Left renal cortex interstitium (tissue), 4 donors: ENCODE results near the gene CADM1. TPM values are rescaled to one million over a fixed set of nuclear protein-coding genes. Genes with fewer than 3 reads are reported as not detected.

Source experiments
- DNase-seq, 4 donors: peaks; one replicate each; pipeline ENCODE4 v3.0.0-alpha.2; 2013; ENCODE audit warnings: low read depth in 4 of 4, low spot score in 2 of 4, missing footprints in 1 of 4
- polyA plus RNA-seq, 4 donors: library from polyadenylated mRNA; unstranded; fragments of 120-200 nt; gene quantifications; one replicate each; pipeline ENCODE4 v1.2.1, GENCODE V29; 2013; ENCODE audit not compliant: insufficient read length in 4 of 4

CADM1 gene
- polyA plus RNA-seq, 4 donors: 120 to 140 (median 132) TPM

DNA sequence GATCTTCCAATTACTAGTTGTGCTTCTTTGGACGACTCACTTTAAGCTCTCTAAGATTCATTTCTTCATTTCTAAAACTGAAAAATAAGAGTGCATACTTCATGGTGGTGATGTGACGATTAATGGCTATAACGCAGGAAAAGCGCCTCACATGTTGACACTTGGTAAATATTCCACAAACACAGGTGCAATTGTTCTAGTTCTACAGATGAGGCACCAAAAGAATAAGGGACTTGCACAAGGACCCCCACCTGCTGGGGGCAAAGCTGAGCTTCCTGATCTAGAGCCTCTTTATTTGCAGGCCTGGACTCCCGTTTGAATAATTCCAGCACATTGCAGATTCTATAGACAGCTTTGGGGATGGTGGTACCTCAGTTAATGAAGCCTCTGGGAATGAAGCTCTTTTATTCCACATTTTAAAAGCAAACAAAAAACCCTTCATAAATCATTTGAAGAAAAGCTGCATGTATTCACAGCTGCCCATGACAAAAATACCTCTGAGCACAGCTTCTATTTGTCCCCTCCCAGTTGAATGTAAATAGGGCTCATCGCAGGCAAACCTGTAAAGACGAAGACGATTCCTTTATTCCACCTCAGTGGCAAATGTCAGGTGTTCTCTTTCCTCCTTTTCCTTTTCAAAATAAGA lies 14.9 kb upstream of the CADM1 start:
- no peak for DNase-seq

GRCh38 chr11:115515647-115516395 lies 11.6 kb upstream of the CADM1 start:
- no peak for DNase-seq

DNA sequence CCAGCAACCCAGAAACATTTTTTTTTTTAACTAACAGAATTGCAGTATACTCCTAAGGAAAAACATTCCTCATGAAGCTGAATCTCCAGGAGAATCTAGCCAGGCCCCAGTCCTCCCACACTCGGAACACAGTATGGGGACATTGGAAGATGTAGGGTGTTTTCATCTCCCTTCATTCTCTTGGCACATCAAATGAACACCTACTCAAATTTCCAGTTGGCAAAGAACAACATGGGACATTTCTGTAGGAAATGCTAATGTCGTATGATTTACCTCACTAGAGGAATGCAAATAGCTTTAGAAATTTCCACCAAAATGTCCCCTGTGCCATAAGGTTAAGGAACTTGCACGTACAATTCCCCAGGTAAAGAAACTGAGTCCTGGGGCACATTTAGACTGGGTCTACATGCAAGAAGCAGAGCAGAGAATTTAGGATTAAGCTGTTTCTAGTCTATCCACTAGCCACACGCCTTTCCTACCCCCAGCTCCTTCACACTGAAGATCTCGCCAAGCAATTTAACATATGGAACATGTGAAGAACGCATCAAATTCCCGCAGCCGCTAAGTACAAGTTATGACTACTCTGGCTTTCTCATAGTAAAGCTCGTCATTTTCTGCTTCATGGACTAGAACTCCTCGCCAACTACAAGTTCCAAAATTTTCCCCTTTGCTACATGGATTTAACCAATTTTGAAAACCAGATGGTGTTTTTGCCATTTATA lies 2.9 kb upstream of the CADM1 start:
- no peak for DNase-seq

- DNase-seq: peak in 1 of 4 donors; percentile 27
These were observed 960 bp upstream of the CADM1 start for GRCh38 chr11:115505175-115505574.

- peak in 1 of 4 donors; percentile 31 for DNase-seq
These were observed 334 bp downstream of the CADM1 start for GRCh38 chr11:115503886-115504275.

DNA sequence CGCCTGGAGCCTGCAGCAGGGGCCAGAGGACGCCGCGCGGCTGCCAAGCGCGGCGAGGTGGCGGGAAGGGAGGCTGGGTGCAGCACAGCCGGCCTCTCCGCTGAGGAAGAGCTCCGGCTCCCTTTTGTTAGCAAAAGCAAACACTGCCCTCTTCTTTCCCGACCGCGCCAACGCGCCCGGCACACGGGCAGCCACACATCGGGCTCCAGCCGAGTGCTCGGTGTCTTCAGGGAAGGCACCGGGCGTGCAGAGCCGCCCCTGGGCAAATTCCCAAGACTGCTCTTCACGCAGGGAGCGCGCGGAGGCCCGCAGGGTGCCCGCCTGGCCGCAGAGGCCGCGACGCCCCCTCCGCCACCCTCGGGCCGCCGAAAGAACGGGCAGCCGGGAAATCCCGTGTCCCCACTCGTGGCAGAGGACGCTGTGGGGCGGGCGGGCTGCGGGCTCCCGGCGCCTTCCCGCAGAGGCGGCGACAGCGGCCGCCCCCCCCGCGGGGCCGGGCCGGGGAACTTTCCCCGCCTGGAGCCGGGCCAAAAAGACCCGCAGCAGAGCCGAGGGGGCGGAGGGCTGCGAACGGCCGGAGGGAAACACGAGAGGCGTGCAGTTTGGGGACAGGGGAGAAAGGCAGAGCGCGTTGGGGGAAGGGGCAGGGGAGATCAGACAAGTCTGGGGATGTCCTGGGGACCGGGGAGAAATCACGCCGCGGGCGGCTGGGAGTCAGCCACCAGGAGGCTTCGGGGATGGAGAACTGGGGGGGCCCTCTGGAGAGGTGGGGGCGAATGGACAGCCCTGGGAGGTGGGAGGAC lies 931 bp downstream of the CADM1 start:
- DNase-seq: peak in 2 of 4 donors; percentile 41 to 62

- DNase-seq: no peak
These were observed 1.6 kb downstream of the CADM1 start for GRCh38 chr11:115502636-115503082.

- peak in 3 of 4 donors; percentile 42 to 48 (median 46) for DNase-seq
These were observed 2.2 kb downstream of the CADM1 start for GRCh38 chr11:115501893-115502589.

- DNase-seq: peak in 1 of 4 donors; percentile 58
These were observed 2.7 kb downstream of the CADM1 start for GRCh38 chr11:115501502-115501892.

DNA sequence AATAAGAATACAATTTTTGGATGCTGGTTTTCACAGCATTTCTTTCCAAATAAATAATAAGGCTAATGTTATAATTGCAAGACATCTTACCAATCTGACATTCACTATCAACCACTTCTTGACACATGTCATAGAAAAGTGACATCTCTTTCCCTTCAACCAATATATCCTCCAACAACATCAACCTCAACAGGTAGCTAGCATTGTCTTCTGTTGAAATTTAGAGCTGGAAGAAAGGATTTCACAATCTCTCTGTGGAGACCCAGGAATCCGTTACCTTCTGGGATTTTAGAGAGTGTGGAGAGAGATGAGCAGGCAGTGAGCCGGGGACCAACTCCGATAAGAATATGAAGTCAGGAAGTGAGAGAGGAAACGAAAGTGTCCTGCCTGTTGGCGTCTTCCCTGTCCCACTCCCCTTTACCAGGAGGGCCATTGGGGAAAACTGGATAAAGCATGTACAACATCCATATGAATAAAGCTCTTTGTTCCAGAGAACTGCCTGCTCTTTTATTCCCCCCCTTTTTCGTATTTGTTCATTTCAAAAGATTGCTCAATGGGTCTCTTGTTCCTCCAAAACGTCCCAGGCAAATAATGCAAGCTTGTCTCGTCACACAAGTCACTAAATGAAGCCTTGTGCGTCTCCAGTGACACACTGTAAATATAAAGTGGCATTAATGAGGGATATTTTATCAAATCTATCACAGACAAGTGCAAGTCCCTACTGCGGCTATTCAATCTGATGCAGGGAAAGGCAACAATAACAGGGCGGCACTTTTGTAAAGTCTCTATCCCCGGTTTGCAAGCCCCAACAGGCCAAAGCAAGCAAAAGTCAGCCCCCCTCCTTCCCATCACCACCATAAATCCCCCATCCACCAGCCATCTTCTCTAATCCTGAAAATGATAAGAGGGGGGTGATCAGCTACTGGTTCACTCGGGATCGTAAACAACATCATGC lies 3.4 kb downstream of the CADM1 start:
- DNase-seq: no peak

DNA sequence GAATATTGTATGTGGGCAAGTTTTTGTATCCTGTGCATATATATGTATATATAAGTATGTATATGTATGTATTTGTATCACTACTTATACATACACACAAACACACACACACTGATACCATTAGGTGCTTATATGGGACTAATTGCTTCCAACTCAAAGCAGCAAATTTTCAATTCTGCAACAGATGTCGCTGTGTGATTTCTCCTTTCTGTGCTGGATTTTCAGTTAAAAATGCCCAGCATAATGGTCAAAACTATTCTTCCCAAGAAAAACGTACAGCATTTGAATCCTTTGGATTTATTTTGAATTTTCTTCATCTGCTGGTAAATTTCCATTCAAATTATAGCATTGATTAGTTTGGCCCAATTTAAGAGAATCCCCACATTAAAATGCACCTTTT lies 4.3 kb downstream of the CADM1 start:
- DNase-seq: no peak

DNA sequence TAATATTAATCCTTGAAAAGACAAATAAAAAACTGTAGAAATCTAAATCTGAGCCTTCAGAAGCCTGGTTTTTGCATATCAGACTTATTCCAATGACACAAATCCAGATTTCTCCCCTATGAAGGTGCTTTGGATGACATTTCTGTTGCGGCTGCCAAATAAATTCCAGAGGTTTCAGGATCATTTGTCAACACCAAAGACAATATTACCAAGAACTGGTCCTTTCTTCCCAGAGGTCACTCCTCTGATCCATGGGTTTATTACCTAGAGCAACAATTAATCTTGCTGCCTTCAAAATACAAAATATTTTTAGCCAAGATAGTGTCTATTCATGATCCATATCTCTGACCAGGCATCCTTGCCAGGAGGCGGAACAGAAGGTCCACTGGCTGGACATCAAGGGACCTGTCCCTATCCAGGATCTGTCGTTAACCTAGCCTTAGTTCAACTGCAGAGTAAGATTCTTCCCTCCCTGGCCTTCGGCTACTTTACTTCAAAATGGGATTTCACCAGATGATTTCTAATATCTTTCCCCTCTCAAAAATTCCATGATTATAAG lies 4.9 kb downstream of the CADM1 start:
- DNase-seq: no peak

DNA sequence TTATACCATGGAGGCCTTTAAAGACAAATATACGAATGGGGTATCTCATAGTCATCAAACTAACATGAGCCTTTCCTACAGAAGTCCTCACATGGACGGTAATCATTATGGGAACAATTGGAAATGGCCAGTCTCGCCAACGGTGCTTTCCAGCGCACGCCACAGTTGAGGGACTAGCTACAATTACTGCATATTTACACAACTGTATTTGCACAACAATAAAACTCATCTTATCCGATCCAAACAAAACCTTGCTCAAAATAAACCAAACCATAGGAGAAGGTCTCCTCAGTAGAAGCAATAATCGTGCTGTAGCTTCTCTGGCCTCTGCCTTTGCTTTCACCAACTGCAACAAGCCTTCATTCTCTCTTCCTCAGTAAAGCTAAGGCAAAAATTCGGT lies 5.9 kb downstream of the CADM1 start:
- DNase-seq: no peak

GRCh38 chr11:115497303-115497702 lies 6.9 kb downstream of the CADM1 start:
- DNase-seq: no peak

DNA sequence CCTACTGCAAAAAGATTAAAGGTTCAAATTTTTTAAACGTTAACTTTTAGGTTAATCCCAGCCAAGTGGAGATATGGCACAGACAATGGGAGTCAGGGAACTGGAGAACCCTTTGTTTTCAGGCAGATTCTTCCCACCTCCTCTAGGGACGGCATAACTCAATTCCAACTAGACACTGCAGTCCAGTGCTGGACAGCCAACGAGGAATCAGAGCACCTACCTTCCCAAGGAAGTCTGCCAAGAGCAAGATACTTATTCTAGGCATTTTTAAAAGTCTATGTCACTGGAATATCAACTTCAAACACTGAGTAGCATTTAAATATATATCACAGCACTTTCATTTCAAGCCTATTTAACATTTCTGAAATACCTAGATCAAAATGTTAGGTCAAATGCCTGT lies 7.3 kb downstream of the CADM1 start:
- DNase-seq: no peak

DNA sequence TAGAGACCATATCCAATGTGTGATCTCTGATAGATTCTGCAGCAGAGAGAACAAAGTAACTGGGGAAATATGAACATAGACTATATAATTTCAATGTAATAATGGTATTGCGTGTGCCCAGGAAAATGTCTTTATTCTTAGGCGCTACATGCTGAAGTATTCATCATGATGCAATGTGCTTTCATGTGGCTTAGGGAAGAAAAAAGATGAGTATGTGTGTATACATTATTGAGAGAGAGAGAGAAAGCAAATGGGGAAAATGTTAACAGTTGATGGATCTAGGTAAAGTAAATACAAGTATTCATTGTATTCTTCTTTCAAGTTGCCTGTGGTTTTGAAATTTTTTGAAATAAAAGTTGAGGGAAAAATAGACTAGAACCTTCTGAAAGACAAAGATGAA lies 10.3 kb downstream of the CADM1 start:
- no peak for DNase-seq

DNA sequence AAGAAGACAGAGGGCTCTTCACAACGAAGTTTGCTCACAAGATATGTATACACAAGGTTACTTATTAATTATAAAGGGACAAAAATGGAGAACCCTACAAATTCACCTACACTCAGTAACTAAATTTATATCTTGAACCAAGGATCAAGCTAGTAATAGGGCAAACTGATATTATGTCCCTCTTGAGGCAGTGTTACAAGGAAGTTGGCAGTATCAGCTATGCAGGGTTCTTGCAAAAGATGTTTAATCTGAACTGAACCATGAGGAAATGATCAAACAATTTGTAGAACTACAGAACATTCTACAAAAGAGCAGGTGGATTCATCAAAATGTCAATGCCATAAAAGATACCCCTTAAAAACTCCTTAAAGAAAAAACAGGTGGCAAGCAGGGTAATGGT lies 10.7 kb downstream of the CADM1 start:
- DNase-seq: no peak

GRCh38 chr11:115489466-115489865 lies 14.7 kb downstream of the CADM1 start:
- DNase-seq: no peak

DNA sequence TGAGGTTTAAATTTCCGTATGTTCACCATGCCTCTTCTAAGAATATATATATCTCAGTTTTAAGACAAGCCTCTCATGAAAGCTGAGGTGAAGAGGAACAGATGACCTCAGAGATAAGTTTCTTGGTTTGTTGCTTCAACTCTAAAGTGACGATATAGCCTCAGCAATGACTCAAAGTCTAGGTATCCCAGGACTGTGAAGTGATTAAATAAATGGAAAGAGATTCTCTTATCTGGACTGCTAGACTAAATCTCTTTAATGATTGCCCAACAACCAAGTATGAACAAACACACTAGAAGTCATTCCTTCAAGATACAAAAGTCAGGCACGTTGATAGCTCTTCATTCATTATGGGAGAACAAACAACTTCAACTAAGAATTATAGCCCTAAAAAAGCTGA lies 15.3 kb downstream of the CADM1 start:
- DNase-seq: no peak
